ENCODE results near the gene CEP170. TPM values are rescaled to one million over a fixed set of nuclear protein-coding genes. Genes with fewer than 3 reads are reported as not detected.
A peak's percentile ranks its signal among the peaks of the same experiment; 100 is the strongest.
"Not testable (repeated sequence)": the region's sequence is repeated elsewhere in the genome, so short reads cannot be mapped to it uniquely, and the experiment has no call there.

The CEP170 gene
- total RNA-seq, 1 donor from 2014 or later, result 30.9 TPM

DNA sequence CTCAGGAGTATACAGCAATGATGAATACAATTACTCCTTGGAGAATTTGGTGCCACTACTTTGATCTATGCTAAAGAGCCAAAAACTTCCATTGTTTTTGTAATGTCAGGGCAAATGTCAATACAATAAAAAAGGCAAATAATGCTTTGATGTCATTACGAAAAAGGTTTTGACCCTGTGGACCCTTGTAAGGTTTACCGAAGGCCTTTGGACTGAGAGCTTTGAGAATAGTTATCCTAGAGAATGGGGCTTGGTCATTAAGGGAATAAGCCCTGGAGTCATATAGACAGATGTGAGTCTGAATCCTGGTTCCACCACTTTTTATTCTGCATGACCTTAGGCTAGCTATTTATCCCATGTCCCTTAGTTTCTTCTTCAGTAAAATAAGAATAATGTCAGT is 27.5 kb downstream of the CEP170 start:
- intact Hi-C loops (cut with DNase I), result no loop called here
- H3K36me3 ChIP-seq, result peaks cover 7 to 15% of the 10 kb centered on the region in 2 donors
- DNase-seq (ENCODE audit: low spot score in 2 of 2), result no peak
- no peak overlapping the region for H3K27ac ChIP-seq
- TF ChIP-seq, protein P1, sequence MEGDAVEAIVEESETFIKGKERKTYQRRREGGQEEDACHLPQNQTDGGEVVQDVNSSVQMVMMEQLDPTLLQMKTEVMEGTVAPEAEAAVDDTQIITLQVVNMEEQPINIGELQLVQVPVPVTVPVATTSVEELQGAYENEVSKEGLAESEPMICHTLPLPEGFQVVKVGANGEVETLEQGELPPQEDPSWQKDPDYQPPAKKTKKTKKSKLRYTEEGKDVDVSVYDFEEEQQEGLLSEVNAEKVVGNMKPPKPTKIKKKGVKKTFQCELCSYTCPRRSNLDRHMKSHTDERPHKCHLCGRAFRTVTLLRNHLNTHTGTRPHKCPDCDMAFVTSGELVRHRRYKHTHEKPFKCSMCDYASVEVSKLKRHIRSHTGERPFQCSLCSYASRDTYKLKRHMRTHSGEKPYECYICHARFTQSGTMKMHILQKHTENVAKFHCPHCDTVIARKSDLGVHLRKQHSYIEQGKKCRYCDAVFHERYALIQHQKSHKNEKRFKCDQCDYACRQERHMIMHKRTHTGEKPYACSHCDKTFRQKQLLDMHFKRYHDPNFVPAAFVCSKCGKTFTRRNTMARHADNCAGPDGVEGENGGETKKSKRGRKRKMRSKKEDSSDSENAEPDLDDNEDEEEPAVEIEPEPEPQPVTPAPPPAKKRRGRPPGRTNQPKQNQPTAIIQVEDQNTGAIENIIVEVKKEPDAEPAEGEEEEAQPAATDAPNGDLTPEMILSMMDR (IDR thresholded peaks at IDR 0.05), result no peak
- no peaks in the 10 kb centered on the region for H3K27me3 ChIP-seq
- H3K4me1 ChIP-seq, result no peaks in the 10 kb centered on the region
- H3K9me3 ChIP-seq, result peaks cover 19 to 24% of the 10 kb centered on the region in 2 donors
- no peak overlapping the region for H3K4me3 ChIP-seq

DNA sequence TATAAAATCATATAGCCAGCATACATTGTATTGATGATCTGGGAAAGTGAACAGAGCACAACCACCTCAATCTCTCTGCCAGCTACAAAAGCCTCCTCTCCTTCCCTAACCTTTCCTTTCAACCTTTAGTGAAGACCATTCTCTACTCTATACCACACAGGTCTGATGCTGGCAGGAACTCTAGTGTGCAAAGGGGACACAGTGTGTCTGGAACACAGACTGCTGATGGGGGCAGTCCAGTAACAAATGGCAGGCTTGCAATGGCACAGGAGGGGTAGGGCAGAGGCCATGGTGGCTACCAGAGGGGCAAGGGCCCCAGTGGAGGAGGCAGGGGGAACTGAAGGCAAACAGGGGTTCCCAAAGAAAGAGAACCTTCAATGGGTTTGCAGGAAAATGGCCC is 37.0 kb downstream of the CEP170 start:
- Histone ChIP-seq H3K36me3 (peaks cover 13 to 23% of the 10 kb centered on the region in 2 donors), H3K4me3 (no peak overlapping the region)
- TF ChIP-seq, protein P1 (IDR thresholded peaks at IDR 0.05), result no peak

DNA sequence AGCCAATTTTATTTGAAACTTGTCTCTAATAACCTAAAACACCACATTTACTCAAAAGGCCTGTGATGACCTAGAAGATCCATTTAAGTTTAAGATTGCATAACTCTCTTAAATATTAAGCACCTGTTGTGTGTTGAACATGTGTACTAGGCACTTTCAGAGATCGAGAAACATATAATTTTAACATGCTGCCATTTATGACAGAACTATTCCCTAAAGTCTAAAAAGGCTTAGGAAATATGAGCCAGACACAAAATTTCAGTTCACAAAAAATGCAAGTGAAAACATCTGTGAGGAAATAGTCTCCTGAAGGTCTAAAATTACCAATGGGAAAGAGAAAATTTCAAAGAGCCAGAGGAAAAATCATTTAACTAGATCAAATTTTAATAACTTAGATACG is 37.7 kb downstream of the CEP170 start:
- H3K4me3 ChIP-seq, result no peak overlapping the region
- H3K27me3 ChIP-seq, result no peaks in the 10 kb centered on the region
- TF ChIP-seq, protein P1 (IDR thresholded peaks at IDR 0.05), result no peak
- intact Hi-C loops (cut with DNase I), result no loop called here
- no peak for DNase-seq (ENCODE audit: low spot score in 2 of 2)
- no peaks in the 10 kb centered on the region for H3K9me3 ChIP-seq
- no peak overlapping the region for H3K27ac ChIP-seq
- H3K36me3 ChIP-seq, result peaks cover 11 to 16% of the 10 kb centered on the region in 2 donors
- peaks cover 0 to 4% of the 10 kb centered on the region in 2 donors for H3K4me1 ChIP-seq

More for the DNA sequence above, 37.0 kb downstream of the CEP170 start:
- Histone ChIP-seq H3K27me3 (no peaks in the 10 kb centered on the region), H3K4me1 (no peaks in the 10 kb centered on the region), H3K27ac (no peak overlapping the region), H3K9me3 (no peaks in the 10 kb centered on the region)
- no peak for DNase-seq (ENCODE audit: low spot score in 2 of 2)
- intact Hi-C loops (cut with DNase I), result no loop called here

DNA sequence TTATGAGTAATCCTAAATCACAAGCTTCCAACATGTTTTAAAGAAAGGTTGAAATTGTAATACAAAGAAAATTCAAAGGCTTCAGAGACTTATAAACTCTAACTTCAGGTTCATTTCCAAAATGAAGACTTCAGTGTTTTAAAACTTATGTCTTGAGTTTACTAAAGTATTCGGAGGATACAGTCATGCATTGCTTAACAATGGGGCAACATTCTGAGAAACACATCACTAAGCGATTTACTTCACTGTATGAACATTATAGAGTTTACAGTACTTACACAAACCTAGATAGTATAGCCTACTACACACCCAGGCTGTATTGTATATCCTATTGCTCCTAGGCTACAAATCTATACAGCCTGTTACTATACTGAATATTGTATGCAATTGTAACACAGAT is 38.3 kb downstream of the CEP170 start:
- intact Hi-C loops (cut with DNase I), result no loop called here
- H3K9me3 ChIP-seq, result no peaks in the 10 kb centered on the region
- no peak overlapping the region for H3K4me3 ChIP-seq
- DNase-seq (ENCODE audit: low spot score in 2 of 2), result no peak
- H3K36me3 ChIP-seq, result peaks cover 9 to 14% of the 10 kb centered on the region in 2 donors
- TF ChIP-seq, protein P1 (IDR thresholded peaks at IDR 0.05), result no peak
- no peak overlapping the region for H3K27ac ChIP-seq
- H3K4me1 ChIP-seq, result peaks cover 0 to 4% of the 10 kb centered on the region in 2 donors
- no peaks in the 10 kb centered on the region for H3K27me3 ChIP-seq

DNA sequence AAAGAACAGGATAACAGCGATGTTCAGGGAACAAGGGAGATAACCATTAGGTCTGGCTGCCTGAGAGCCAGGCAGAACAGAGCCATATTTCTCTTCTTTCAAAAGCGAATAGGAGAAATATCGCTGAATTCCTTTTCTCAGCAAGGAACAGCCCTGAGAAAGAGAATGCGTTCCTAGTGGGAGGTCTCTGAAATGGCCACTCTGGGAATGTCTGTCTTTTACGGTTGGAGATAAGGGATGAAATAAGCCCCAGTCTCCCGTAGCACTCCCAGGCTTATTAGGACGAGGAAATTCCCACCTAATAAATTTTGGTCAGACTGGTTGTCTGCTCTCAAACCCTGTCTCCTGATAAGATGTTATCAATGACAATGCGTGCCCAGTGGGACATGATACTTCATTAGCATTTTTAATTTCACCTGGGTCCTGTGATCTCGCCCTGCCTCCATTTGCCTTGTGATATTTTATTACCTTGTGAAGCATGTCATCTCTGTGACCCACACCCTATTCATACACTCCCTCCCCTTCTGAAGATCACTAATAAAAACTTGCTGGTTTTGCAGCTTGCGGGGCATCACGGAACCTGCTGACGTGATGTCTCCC is 39.7 kb downstream of the CEP170 start:
- intact Hi-C loops (cut with DNase I); H3K27me3 ChIP-seq; H3K36me3 ChIP-seq; H3K4me3 ChIP-seq; DNase-seq (ENCODE audit: low spot score in 2 of 2); H3K27ac ChIP-seq; H3K9me3 ChIP-seq; H3K4me1 ChIP-seq: not testable (repeated sequence)

DNA sequence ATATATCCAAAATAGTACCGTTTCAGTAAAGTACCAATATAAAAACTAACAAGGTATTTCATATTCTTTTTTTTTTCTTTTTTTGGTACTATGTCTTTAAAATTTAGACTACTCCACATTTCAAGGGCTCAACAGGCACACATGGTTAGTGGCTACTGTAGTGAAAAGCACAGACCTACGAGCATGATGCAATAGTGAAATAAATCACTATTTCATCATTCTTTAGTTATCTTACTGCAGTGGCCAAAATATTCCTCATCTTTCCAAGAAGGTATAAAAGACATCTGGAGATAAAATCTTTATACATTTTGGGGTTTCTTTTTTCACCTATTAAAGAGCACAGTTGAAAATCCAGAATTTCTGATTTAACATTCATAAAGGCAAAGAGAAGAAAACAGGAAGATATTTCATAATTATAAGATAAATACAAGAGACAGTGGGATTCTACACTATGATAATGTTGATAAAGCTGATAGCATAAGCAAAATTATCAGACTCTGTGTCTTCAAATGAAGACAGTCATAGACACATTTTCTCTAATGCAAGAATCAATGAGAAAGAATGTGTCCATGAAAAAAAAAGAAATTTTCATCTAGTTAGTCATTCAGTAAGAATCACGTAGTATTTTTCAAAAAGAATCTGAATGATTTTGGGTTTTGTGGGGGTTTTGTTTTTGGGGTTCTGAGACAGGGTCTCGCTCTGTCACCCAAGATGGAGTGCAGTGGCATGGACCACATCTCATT is 41.9 kb downstream of the CEP170 start:
- Histone ChIP-seq H3K36me3 (peaks cover 0 to 6% of the 10 kb centered on the region in 2 donors), H3K27me3 (no peaks in the 10 kb centered on the region), H3K27ac (no peak overlapping the region), H3K4me1 (peaks cover 0 to 4% of the 10 kb centered on the region in 2 donors), H3K9me3 (no peaks in the 10 kb centered on the region), H3K4me3 (no peak overlapping the region)
- TF ChIP-seq, protein P1 (IDR thresholded peaks at IDR 0.05), result no peak
- intact Hi-C loops (cut with DNase I), result no loop called here
- DNase-seq (ENCODE audit: low spot score in 2 of 2), result no peak

DNA sequence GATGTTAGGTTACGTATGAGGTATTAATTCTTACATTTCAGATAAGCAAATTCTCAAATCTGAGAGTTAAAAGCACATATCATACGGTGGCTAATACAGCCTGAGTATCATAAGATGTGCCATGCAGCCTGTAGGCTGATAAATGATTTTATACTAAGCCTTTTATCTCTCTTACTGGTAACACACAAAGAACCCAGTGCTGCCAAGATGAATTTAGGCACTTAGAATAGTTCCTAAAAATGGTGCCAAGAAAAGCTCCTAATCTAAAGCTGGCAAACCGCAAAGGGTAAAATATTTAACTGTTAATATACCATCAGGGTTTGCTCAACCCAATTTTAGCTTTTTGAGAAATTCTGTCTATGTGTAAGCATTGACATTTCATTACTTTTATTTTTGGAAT is 43.1 kb downstream of the CEP170 start:
- H3K9me3 ChIP-seq; H3K36me3 ChIP-seq; H3K4me1 ChIP-seq; H3K27me3 ChIP-seq; intact Hi-C loops (cut with DNase I); DNase-seq (ENCODE audit: low spot score in 2 of 2); H3K27ac ChIP-seq; H3K4me3 ChIP-seq: not testable (repeated sequence)

DNA sequence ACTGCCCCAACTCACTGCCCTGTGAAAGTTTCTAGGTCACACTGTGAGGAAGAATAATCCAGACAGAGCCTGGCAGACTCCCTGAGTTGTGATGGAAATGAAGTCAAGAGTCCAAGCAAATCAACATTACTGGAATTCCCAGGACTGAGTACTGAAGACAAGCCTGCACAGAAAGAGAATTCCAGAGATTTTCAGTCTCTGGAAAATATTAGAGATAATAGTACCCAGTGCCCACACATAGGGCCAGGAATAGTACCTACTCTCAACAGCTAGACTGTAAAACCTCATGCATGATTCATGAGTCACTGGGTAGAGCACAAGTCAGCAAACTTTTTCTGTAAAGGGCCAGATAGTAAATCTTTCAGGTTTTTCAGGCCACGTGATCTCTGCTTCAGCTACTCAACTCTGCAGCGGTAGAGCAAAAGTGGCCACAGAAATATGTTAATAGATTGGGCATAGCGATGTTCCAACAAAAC is 50.0 kb downstream of the CEP170 start:
- peak overlapping the region in 1 of 2 donors; percentile 56 for H3K27ac ChIP-seq
- not testable (repeated sequence) for DNase-seq (ENCODE audit: low spot score in 2 of 2); H3K4me3 ChIP-seq; H3K27me3 ChIP-seq; H3K36me3 ChIP-seq; H3K4me1 ChIP-seq; H3K9me3 ChIP-seq
- intact Hi-C loops (cut with DNase I), result loop anchor here (10.0 kb wide), 1 partner anchor 50 kb away; the partner anchor contains the start of genes CEP170 and SDCCAG8

DNA sequence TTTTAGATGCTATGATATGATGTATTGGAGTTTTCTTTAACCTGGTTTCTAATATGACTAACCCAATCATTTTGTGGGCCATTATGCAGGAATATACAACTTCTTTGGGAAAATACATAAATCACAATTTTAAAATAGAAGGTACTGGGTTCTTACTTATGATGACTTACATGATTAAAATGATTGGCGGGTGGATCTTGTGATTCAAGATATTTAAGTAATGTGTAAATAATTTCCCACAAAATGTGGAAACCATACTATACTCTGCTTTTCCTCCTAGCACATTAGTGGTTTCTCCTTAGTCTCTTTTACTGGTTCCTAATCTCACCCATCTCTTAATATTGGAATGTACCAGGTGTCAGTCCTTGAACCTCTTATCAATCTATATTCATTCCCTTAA is 50.7 kb downstream of the CEP170 start:
- H3K27me3 ChIP-seq; H3K9me3 ChIP-seq; H3K36me3 ChIP-seq; DNase-seq (ENCODE audit: low spot score in 2 of 2); H3K4me1 ChIP-seq; H3K4me3 ChIP-seq: not testable (repeated sequence)
- intact Hi-C loops (cut with DNase I), result loop anchor here (10.0 kb wide), 1 partner anchor 50 kb away; the partner anchor contains the start of genes CEP170 and SDCCAG8
- peak overlapping the region in 1 of 2 donors; percentile 56 for H3K27ac ChIP-seq

All from ascending aorta (tissue), 2 donors.